Sigmoid colon (tissue), 4 donors: ENCODE results near the gene MAB21L2.

Experiments
- CTCF ChIP-seq, 4 experiments: fragments of 450-650 bp in 3 of 4; fragments of 200-600 bp in 1 of 4; IDR thresholded peaks; one replicate each; pipeline ENCODE4 v1.5.1; 2016 to 2019; ENCODE audit warnings: antibody characterized with exemption in 4 of 4, mild to moderate bottlenecking in 3 of 4, moderate library complexity in 2 of 4
- EP300 ChIP-seq, 4 donors: sonication (generic); formaldehyde crosslinking; IDR thresholded peaks; one replicate each; pipeline ENCODE4 v1.6.1; 2017; ENCODE audit warnings: antibody characterized with exemption in 4 of 4

- TF ChIP-seq CTCF (IDR thresholded peaks at IDR 0.05) (no peak), EP300 (IDR thresholded peaks at IDR 0.05) (no peak)
Observed at GRCh38 chr4:150543042-150543441, 38.9 kb upstream of the MAB21L2 start.
